Measurements from ENCODE around the gene MNAT1.
"Not testable (repeated sequence)": the region's sequence is repeated elsewhere in the genome, so short reads cannot be mapped to it uniquely, and the experiment has no call there.

Gene MNAT1

DNA sequence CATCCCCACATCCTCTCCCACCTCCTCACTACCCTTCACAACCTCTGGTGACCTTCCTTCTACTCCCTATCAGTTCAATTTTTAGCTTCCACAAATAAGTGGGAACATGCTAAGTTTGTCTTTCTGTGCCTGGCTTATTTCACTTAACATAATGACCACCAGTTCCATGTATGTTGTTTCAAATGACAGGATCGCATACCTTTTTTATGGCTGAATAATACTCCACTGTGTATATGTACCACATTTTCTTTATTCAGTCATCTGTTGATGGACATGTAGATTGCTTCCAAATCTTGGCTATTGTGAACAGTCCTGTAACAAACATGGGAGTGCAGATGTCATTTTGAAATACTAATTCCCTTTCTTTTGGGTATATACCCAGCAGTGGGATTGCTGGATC is 147.7 kb downstream of the MNAT1 start:
- ATAC-seq (no peak), DNase-seq (no peak)

DNA sequence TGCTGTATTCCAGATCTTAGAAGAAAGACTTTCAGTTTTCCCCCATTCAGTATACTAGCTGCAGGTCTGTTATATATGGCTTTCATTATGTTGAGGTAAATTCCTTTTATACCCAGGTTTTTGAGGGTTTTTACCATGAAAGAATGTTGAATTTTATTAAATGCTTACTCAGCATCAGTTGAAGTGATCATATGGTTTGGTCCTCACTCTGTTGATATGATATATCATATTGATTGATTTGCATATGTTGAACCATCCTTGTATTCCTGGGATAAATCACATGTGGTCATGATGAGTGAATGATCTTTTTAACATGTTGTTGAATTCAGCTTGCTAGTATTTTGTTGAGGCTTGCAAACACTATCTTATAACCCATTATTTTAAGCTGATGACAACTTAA is 149.6 kb downstream of the MNAT1 start:
- DNase-seq = no peak
- no peak for ATAC-seq

DNA sequence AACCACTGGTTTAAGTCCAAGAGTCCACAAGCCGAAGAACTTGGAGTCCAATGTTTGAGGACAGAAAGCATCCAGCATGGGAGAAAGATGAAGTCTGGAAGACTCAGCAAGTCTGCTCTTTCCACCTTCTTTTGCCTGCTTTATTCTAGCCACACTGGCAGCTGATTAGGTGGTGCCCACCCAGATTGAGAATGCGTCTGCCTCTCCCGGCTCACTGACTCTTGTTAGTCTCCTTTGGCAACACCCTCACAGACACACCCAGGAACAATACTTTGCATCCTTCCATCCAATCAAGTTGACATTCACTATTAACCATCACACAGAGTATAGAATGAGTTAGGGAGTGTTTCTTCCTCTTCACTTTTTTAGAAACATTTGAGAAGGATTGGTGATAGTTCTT is 156.1 kb downstream of the MNAT1 start:
- DNase-seq, ATAC-seq: not testable (repeated sequence)

DNA sequence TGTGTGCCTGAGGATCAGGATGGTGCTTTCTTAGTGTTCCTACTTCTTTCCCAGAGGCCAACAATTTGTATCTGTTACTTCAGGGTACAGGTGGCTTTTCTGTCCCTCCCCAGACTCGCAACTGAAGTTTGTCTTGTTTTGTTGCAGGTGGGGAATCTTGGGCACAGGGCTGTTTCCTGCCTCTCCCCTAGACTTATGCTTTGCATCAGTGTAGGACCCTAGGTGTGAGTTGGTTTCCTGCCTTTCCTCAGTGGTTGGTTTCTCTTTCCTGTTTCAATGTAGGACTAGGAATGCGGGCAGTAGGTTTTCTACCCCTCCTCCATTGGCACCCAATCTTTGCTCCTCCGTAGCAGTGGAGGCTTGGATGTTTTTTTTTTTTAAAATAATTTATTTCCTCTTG is 159.3 kb downstream of the MNAT1 start:
- DNase-seq (no peak), ATAC-seq (no peak)

DNA sequence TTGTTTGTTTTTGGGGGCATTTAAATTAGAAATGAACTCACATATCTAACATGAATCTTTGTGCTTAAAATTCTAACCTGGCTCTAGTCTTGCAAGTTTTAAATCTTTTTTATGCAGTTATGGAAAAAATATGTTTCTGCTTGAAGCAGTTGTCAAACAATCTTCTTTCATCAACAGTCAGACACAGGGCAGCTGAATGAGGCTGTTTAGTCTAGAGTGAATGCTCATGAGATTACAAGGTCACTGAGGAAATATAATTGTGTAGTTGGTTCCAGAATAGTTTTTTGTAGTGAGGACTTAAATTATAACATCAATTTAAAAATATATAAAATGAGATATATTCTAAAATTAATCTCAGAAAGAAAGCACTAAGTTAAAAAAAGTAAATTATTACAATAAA is 169.8 kb downstream of the MNAT1 start:
- DNase-seq (no peak), ATAC-seq (no peak)

DNA sequence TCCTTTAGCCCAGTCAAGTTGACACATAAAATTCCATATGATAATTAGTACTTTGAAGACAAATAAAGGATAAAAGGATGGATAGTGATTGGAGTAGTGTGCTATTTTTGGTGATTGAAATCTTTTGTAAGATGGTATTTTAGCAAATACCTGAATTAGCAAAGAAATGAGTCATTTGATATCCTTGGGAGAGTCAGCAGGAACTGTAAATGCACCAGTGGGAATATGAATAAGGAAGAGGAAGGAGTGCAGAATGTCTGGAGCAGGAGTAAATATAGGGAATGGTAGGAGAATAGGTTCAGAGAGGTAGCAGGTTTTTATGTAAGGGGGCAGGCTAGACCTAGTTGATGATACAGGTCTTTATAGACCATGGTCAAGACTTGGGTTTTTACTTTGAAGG is 171.4 kb downstream of the MNAT1 start:
- DNase-seq = no peak
- ATAC-seq = no peak

DNA sequence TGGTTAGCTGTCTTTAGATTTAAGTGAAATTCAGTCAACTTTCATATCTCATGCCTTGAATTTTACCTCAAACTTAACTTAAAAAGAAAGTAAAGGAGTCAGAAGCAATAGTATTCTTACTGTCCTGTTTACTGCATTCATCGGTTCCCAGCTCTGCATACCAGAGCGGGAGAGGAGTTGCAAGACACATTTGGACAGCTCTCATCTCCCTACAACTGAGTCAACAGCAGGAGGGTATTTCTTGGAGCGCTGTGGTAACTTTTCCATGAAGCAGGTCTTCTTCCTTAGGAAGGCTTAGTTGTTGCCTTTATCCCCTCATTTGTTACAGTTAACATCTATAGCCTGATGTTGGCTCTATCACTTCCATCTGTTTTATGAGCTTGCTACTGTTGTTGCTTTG is 181.2 kb downstream of the MNAT1 start:
- DNase-seq = no peak
- no peak for ATAC-seq

DNA sequence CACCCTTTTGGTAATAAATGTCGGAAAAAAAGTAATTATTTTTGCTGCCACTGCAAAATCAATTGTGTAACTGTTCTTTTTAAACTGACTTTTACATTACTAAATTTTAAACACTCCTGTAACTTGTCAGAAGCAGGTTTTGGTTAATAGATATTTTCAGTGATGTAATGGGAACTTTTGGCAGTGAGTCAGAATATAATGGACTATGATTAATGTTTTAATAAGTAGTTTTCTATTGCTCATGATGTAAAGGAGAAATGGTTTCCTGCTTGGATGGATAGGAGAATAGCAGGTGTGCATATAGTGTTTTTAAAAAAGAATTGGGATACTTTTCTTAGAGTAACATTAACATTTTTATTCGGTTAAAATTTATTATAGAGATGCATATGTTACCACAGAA is 187.5 kb downstream of the MNAT1 start:
- no peak for ATAC-seq
- no peak for DNase-seq

DNA sequence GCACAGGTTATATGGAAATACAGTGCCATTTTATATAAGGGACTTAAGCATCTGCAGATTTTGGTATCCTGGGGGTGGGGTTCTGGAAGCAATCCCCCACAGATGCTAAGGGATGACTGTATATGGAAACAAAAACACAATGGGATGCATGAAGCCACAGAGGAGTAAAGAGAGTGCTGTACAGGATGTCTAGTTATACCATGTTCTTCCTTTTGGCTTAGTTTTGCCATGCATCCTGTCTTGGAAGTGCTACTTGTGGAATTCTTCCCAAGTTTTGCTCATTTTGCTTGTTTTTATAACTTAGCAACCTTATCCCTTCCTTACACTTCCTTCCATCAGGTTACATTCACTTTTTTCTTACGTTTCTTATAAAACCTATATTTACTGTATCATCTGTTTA is 190.7 kb downstream of the MNAT1 start:
- DNase-seq = no peak

DNA sequence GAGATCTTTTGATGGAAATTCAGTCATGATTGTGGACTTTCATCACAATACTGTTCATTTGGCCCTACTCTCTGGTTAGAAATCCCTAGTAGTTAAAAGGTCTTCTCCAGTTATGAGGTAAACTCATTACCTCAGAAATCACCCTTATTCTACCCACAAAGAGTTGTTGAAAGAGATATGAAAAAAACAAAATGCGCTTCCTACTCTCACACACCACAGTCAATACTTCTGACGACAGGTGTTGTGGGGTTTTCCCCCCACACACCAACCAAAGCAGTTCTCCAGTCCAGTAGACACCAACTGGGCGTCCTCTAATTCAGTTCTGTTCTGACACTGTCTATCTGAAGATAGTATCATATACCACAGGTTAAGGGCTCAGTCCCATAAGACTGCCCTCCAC is 191.4 kb downstream of the MNAT1 start:
- DNase-seq (no peak), ATAC-seq (no peak)

More for the DNA sequence above, 190.7 kb downstream of the MNAT1 start:
- no peak for ATAC-seq

DNA sequence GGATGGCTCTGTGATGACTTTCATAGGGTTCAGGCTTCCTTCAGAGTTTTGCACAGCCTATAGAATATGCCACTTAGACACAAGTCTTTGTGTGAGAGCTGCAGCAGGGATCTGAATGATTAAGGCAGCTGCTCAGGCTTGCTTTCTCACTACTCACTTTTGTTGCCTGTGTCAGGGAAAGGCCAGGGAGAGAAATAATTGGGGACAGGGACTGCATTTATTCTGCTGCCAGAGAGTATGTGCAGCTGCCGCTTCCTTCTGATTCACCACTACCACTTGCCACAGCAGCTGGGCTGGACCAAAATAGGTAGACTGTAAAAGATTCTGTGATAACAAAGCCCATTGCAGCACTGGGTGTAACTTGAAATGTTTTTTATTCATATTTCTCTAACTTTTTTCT is 196.7 kb downstream of the MNAT1 start:
- ATAC-seq (no peak), DNase-seq (no peak)

DNA sequence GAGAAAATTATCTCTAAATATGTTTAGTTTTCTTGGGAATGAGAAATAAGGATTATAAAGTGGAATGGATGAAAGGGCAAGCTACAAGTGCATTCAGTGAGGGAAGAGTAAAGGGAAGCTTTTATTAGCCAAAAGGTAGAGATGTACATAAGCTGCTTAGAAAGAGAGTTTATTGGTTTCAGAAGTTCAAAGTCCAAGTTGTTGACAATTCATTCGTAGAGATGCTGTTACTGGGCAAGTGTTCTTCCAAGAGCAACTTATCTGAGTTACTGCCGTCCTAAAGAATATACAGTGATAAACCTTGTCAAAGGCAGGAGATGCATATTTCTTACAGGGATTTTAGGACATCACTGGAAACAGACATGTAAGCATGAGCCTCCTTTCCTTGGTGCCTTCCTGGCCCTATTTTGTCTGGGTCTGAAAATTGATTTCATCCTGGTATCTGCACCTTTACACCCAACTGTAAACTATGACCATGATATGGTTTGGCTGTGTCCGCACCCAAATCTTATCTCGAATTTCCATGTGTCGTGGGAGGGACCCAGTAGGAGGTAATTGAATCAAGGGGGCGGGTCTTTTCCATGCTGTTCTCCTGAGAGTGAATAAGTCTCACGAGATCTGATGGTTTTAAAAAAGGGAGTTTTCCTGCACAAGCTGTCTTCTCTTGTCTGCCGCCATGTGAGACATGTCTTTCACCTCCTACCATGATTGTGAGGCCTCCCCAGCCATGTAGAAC is 199.5 kb downstream of the MNAT1 start:
- ATAC-seq = no peak
- DNase-seq = no peak

DNA sequence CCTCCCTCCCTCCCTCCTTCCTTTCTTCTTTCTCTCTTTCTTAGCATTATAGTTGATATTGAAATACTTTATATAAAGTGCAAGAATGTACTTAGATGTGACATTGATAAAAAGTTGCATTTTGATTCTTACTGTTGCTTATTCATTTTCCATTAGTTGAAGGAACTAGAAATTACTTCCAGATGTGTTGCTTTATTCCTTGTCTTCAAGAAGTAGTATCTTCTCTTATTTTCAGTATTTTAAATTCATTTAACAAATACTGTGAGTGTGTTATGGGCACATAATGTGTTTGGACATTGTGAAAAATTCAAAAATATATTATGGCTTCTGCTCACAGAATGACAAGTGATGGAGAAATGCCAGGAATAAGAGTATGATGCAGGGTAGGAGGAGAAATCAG is 200.8 kb downstream of the MNAT1 start:
- no peak for ATAC-seq
- DNase-seq = no peak

DNA sequence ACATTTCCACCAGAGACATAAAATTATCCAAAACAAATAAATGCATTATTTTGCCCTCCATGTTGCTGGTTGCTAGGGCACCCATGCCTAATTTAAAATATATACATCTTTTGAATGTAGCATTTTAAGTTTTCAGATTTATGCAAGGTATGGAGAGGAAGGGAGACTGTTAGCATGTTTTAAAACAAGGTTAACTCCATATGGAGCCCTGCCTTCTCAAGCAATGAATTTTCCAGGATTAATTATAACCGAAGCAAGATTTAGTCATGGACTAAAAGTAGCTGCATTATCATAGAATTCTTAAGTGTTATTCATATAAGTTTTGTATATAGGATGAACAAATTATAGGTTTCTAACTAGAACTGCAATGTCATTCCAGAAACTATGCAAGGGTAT is 209.1 kb downstream of the MNAT1 start:
- DNase-seq (no peak), ATAC-seq (no peak)

DNA sequence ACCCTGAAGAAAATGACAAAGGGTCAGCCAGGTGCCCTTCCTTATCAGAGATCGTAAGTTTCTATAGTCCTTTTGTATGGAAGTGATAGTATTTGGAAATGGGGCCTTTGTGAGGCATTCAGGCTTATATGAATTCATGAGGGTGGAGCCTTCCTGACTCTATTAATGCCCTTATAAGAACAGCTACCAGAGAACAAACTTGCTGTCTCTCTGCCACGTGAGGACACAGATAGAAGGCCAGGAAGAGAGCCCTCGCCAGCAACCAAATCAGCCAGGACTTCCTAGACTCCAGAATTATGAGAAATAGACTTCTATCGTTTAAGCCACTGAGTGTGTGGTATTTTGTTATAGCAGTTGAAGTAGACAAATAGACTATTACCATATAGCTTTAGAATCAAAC is 209.6 kb downstream of the MNAT1 start:
- DNase-seq (no peak), ATAC-seq (no peak)

DNA sequence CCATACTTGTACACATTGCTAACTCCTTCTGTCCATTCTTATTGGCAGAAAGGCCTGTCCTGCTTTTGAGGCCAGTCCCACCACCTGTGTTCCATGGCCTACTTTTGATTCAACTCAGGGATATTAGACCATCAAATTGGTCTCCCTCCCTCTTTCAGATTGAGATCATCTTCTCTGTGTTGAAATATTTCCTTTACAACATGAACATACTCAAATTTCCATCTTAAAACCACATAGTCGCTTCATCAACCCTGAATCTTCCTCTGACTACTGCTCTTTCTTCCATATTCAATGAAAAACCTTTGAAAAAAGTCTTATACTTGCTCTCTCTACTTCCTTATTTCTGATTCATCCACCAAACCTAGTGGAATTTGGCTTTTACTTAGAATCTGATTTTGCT is 211.4 kb downstream of the MNAT1 start:
- ATAC-seq (peak; percentile 66), DNase-seq (no peak)

DNA sequence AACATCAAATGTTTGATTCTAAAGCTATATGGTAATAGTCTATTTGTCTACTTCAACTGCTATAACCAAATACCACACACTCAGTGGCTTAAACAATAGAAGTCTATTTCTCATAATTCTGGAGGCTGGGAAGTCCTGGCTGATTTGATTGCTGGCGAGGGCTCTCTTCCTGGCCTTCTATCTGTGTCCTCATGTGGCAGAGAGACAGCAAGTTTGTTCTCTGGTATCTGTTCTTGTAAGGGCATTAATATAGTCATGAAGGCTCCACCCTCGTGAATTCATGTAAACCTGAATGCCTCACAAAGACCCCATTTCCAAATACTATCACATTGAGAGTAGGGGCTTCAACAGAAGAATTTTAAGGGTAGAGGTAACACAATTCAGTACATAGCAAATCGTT is 212.2 kb downstream of the MNAT1 start:
- ATAC-seq (no peak), DNase-seq (no peak)

DNA sequence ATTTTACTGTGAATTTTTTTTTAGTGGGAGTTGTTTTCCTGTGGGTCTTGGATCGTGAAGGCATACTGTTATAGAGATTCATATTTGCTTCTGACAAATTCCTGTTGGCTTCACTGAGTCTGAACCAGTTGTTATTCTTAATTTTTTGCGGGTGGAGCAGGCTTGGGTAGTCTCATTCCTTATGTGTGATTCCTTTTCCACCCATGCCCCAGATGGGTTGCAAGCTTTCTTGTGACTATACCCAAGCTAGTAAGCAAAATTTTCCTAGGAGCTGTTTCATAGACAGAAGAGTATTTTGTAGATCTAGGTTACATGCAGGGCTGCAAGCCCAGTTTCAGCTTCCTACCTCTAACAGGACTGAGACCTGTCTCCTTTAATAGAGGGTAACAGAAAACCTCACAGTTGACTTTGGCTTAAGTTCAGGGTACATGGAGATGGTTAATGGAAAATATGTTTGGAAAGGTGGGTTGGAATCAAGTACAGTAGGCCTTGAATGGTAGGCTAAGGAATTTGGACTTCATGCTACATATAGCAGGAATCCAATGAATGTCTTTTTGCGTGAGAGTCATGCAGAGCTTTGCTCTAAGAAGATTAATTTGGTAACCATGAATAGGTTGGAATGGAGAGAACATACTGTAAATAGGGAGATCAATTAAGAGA is 217.3 kb downstream of the MNAT1 start:
- DNase-seq (no peak), ATAC-seq (no peak)

DNA sequence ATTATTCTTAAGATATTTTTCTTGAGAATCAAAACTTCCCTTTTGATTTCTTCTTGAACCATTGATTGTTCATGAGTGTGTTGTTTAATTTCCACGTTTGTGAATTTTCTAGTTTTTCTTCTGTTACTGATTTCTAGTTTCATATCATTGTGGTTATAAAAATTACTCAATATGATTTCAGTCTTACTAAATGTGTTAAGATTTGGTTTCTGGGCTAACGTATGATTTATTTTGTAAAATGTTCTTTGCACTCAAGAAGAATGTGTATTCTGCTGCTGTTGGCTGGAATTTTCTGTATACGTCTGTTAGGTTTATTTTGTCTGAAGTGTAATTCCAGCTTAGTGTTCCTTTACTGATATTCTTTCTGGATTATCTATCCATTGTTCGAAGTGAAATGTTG is 221.6 kb downstream of the MNAT1 start:
- ATAC-seq (no peak), DNase-seq (no peak)

DNA sequence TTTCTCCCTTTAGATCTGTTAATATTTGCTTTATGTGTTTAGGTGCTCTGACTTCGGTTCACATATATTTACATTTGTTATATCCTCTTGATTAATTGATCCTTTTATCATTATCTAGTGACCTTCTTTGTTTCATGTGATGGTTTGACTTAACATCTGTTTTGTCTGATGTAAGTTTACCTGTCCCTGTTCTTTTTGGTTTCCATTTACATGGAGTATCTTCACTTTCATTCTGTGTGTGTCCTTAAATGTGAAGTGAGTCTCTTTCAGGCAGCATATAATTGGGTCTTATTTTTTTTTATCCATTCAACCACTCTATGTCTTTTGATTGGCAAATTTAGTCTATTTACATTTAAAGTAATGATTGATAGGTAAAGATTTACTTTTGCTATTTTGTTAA is 222.1 kb downstream of the MNAT1 start:
- ATAC-seq (no peak), DNase-seq (no peak)

DNA sequence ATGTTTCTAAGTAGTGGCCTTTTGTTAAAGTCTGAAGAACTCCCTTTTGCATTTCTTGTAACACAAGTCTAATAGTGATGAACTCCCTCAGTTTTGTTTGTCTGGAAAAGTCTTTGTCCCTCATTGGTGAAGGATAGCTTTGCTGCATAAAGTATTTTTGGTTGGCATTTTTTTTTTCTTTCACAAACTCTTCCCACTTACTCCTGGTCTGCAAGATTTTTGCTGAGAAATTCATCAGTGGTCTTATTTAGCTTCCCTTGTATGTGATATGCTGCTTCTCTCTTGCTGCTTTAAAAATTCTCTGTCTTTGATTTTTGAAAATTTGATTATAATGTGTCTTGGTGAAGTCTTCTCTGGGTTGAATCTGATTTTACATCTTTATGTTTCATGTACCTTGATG is 223.6 kb downstream of the MNAT1 start:
- ATAC-seq (no peak), DNase-seq (no peak)

DNA sequence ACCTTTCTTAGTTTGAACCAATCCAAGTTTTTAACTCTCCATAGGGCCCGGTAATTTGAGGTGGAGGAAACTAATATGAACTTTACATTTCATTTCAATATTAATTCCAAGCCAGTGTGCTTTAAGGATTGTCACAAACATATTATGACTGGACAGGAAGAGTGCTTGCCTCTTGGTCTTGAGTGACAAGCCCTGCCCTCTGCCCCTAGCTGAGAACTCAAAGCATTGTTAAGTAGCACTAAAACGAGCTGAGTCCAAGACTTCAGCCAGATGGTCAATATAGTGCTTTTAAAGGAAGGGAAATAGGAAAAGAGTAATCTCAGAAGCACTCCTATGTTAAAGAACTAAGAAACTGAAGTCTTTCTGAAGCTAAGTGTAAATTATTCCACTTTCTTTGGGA is 229.2 kb downstream of the MNAT1 start:
- no peak for ATAC-seq

DNA sequence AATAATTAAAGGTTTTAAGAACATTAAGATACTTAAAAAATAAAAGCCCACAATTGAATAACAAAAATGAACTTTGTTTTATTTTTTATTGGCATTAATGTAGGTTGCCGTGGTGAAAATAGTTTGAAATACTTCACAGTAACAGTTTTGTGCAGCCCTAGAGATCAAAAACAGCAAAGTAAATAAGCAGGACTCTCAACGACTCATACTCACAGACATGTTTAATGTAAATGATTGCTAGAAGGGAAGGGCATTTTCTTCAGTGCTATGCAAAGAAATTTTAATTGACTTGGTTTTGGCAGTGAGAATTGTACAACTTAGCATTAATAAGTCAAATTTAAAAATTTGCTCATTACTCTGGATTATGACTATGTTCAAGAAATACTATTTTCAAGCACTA is 230.3 kb downstream of the MNAT1 start:
- no peak for ATAC-seq
- DNase-seq = no peak

More for the DNA sequence above, 229.2 kb downstream of the MNAT1 start:
- no peak for DNase-seq

DNA sequence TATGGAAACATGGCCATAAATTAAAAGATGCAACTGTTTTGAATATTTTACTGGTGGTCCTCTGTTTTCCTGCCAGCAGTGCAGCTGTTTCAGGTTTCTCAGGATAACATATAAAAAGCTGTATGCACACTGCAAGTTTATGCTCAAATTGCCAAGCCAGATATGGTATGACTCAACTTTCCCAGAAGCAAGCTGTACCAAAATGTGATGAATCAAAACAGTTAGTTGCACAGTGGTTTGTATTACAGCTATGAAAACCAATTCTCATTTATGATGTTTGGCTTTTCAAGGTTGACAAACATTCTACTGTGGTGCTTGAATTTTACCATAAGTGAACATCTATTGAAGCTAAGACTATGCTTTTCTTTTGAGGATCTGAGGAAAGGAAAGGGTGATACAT is 230.8 kb downstream of the MNAT1 start:
- ATAC-seq (peak; percentile 72), DNase-seq (no peak)

Measured in stimulated activated naive CD8-positive, alpha-beta T cell treated with anti-CD3 and anti-CD28 coated beads, Interleukin-15, Interleukin-2, amounts not matched to agents 100 U/mL and 50 U/mL, for 24 hours (primary cell).